DMS53 treated with DMSO at 0.1 percent for 48 hours (cell line): ENCODE measurements around the gene FSTL3.
"Not testable (repeated sequence)": the region's sequence is repeated elsewhere in the genome, so short reads cannot be mapped to it uniquely, and the experiment has no call there.

Experiments
- DNase-seq: peaks from one replicate; lab custom pipeline; 2025; ENCODE audit not compliant: unreplicated experiment; lab: John Stamatoyannopoulos, UW

Gene FSTL3

GRCh38 chr19:709196-709964 lies 33.2 kb downstream of the FSTL3 start:
- no peak for DNase-seq

GRCh38 chr19:709965-710571 lies 33.9 kb downstream of the FSTL3 start:
- no peak for DNase-seq

GRCh38 chr19:710767-711166 lies 34.6 kb downstream of the FSTL3 start:
- DNase-seq = no peak

- DNase-seq = no peak
Measured at GRCh38 chr19:711254-711653, 35.1 kb downstream of the FSTL3 start.

GRCh38 chr19:715347-715746 lies 39.2 kb downstream of the FSTL3 start:
- DNase-seq = no peak

GRCh38 chr19:718251-718951 lies 42.2 kb downstream of the FSTL3 start:
- no peak for DNase-seq

- no peak for DNase-seq
Measured at GRCh38 chr19:718991-719512, 42.9 kb downstream of the FSTL3 start.

- DNase-seq = no peak
Measured at GRCh38 chr19:719636-720344, 43.6 kb downstream of the FSTL3 start.

- no peak for DNase-seq
Measured at GRCh38 chr19:720345-721160, 44.4 kb downstream of the FSTL3 start.

GRCh38 chr19:722553-723101 lies 46.4 kb downstream of the FSTL3 start:
- no peak for DNase-seq

GRCh38 chr19:723247-723646 lies 47.1 kb downstream of the FSTL3 start:
- no peak for DNase-seq

- DNase-seq = no peak
Measured at GRCh38 chr19:723714-724113, 47.5 kb downstream of the FSTL3 start.

GRCh38 chr19:725461-726089 lies 49.4 kb downstream of the FSTL3 start:
- DNase-seq = no peak

GRCh38 chr19:726993-727956 lies 51.1 kb downstream of the FSTL3 start:
- DNase-seq = no peak

- DNase-seq = no peak
Measured at GRCh38 chr19:728011-728410, 51.8 kb downstream of the FSTL3 start.

GRCh38 chr19:729564-729963 lies 53.4 kb downstream of the FSTL3 start:
- DNase-seq = not testable (repeated sequence)

GRCh38 chr19:729965-730668 lies 53.9 kb downstream of the FSTL3 start:
- no peak for DNase-seq

GRCh38 chr19:731000-731399 lies 54.8 kb downstream of the FSTL3 start:
- no peak for DNase-seq
